ENCODE measurements around the gene ASF1B. TPM values are rescaled to one million over a fixed set of nuclear protein-coding genes. Genes with fewer than 3 reads are reported as not detected.

The ASF1B gene
- total and polyA plus RNA-seq, 2 experiments from 2014 or later = 33.3 to 36.9 TPM

- no peak for TF ChIP-seq ETS1 (IDR thresholded peaks at IDR 0.05)
- TF ChIP-seq POLR2AphosphoS5 (IDR thresholded peaks at IDR 0.05; ENCODE audit: low read depth) = no peak
- TF ChIP-seq CTCF (conservative IDR thresholded peaks at IDR 0.05; ENCODE audit: low read depth in 2 of 2) = no peak
- TF ChIP-seq CREB1 (CRISPR knock-in tag; IDR thresholded peaks at IDR 0.05; ENCODE audit: low read depth) = no peak
- no peak for TF ChIP-seq EZH2 (IDR thresholded peaks at IDR 0.05; ENCODE audit: low read depth, unreplicated experiment)
- no peak for TF ChIP-seq EZH2phosphoT487 (IDR thresholded peaks at IDR 0.05; ENCODE audit: unreplicated experiment)
- TF ChIP-seq, protein P1, sequence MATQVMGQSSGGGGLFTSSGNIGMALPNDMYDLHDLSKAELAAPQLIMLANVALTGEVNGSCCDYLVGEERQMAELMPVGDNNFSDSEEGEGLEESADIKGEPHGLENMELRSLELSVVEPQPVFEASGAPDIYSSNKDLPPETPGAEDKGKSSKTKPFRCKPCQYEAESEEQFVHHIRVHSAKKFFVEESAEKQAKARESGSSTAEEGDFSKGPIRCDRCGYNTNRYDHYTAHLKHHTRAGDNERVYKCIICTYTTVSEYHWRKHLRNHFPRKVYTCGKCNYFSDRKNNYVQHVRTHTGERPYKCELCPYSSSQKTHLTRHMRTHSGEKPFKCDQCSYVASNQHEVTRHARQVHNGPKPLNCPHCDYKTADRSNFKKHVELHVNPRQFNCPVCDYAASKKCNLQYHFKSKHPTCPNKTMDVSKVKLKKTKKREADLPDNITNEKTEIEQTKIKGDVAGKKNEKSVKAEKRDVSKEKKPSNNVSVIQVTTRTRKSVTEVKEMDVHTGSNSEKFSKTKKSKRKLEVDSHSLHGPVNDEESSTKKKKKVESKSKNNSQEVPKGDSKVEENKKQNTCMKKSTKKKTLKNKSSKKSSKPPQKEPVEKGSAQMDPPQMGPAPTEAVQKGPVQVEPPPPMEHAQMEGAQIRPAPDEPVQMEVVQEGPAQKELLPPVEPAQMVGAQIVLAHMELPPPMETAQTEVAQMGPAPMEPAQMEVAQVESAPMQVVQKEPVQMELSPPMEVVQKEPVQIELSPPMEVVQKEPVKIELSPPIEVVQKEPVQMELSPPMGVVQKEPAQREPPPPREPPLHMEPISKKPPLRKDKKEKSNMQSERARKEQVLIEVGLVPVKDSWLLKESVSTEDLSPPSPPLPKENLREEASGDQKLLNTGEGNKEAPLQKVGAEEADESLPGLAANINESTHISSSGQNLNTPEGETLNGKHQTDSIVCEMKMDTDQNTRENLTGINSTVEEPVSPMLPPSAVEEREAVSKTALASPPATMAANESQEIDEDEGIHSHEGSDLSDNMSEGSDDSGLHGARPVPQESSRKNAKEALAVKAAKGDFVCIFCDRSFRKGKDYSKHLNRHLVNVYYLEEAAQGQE (IDR thresholded peaks at IDR 0.05; ENCODE audit: unreplicated experiment) = no peak
- TF ChIP-seq, protein P2, sequence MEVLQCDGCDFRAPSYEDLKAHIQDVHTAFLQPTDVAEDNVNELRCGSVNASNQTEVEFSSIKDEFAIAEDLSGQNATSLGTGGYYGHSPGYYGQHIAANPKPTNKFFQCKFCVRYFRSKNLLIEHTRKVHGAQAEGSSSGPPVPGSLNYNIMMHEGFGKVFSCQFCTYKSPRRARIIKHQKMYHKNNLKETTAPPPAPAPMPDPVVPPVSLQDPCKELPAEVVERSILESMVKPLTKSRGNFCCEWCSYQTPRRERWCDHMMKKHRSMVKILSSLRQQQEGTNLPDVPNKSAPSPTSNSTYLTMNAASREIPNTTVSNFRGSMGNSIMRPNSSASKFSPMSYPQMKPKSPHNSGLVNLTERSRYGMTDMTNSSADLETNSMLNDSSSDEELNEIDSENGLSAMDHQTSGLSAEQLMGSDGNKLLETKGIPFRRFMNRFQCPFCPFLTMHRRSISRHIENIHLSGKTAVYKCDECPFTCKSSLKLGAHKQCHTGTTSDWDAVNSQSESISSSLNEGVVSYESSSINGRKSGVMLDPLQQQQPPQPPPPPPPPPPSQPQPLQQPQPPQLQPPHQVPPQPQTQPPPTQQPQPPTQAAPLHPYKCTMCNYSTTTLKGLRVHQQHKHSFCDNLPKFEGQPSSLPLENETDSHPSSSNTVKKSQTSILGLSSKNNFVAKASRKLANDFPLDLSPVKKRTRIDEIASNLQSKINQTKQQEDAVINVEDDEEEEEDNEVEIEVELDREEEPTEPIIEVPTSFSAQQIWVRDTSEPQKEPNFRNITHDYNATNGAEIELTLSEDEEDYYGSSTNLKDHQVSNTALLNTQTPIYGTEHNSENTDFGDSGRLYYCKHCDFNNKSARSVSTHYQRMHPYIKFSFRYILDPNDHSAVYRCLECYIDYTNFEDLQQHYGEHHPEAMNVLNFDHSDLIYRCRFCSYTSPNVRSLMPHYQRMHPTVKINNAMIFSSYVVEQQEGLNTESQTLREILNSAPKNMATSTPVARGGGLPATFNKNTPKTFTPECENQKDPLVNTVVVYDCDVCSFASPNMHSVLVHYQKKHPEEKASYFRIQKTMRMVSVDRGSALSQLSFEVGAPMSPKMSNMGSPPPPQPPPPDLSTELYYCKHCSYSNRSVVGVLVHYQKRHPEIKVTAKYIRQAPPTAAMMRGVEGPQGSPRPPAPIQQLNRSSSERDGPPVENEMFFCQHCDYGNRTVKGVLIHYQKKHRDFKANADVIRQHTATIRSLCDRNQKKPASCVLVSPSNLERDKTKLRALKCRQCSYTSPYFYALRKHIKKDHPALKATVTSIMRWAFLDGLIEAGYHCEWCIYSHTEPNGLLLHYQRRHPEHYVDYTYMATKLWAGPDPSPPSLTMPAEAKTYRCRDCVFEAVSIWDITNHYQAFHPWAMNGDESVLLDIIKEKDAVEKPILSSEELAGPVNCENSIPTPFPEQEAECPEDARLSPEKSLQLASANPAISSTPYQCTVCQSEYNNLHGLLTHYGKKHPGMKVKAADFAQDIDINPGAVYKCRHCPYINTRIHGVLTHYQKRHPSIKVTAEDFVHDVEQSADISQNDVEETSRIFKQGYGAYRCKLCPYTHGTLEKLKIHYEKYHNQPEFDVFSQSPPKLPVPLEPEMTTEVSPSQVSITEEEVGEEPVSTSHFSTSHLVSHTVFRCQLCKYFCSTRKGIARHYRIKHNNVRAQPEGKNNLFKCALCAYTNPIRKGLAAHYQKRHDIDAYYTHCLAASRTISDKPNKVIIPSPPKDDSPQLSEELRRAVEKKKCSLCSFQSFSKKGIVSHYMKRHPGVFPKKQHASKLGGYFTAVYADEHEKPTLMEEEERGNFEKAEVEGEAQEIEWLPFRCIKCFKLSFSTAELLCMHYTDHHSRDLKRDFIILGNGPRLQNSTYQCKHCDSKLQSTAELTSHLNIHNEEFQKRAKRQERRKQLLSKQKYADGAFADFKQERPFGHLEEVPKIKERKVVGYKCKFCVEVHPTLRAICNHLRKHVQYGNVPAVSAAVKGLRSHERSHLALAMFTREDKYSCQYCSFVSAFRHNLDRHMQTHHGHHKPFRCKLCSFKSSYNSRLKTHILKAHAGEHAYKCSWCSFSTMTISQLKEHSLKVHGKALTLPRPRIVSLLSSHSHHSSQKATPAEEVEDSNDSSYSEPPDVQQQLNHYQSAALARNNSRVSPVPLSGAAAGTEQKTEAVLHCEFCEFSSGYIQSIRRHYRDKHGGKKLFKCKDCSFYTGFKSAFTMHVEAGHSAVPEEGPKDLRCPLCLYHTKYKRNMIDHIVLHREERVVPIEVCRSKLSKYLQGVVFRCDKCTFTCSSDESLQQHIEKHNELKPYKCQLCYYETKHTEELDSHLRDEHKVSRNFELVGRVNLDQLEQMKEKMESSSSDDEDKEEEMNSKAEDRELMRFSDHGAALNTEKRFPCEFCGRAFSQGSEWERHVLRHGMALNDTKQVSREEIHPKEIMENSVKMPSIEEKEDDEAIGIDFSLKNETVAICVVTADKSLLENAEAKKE (CRISPR knock-in tag; IDR thresholded peaks at IDR 0.05) = no peak
These were observed 13.8 kb upstream of the ASF1B start for GRCh38 chr19:14150041-14150769.

More at GRCh38 chr19:14150041-14150769, 13.8 kb upstream of the ASF1B start:
- Mint-ChIP-seq H3K36me3 (ENCODE audit: low read depth) (peaks cover 28% of the 10 kb centered on the region), H3K4me3 (no peak overlapping the region), H3K27ac (no peak overlapping the region), H3K9me3 (peaks cover 3% of the 10 kb centered on the region; the same call in 1 of the 3 replicates), H3K4me1 (peaks cover 34% of the 10 kb centered on the region), H3K27me3 (ENCODE audit: insufficient read depth, low read depth, poor library complexity) (peaks cover 24% of the 10 kb centered on the region)
- Histone ChIP-seq H3K9me2 (ENCODE audit: insufficient read depth) (no peaks in the 10 kb centered on the region), H2AFZ (no peak overlapping the region), H3K27ac (ENCODE audit: low read depth) (peak overlapping the region; percentile 86; the same call in 1 of the 2 replicates), H3K4me2 (no peak overlapping the region), H3K4me3 (no peak overlapping the region), H3F3A (replicated peaks; ENCODE audit: low read depth) (peaks cover 16% of the 10 kb centered on the region; the same call in 1 of the 2 replicates), H3K27me3 (ENCODE audit: insufficient read depth) (no peaks in the 10 kb centered on the region), H3K36me3 (ENCODE audit: insufficient read depth) (peaks cover 6% of the 10 kb centered on the region; the same call in 1 of the 2 replicates), H3K4me1 (ENCODE audit: insufficient read depth) (peaks cover 26% of the 10 kb centered on the region; the same call in 1 of the 2 replicates), H4K20me1 (replicated peaks; ENCODE audit: insufficient read depth) (peaks cover 6% of the 10 kb centered on the region), H3K79me2 (replicated peaks; ENCODE audit: insufficient read depth) (no peaks in the 10 kb centered on the region)
- DNase-seq (ENCODE audit: low spot score) = peak; percentile 45
- ATAC-seq = peak; percentile 22

All from GM23338 (cell line).